ENCODE results near the gene CFB.
"Not testable (repeated sequence)": the region's sequence is repeated elsewhere in the genome, so short reads cannot be mapped to it uniquely, and the experiment has no call there.

CFB gene

DNA sequence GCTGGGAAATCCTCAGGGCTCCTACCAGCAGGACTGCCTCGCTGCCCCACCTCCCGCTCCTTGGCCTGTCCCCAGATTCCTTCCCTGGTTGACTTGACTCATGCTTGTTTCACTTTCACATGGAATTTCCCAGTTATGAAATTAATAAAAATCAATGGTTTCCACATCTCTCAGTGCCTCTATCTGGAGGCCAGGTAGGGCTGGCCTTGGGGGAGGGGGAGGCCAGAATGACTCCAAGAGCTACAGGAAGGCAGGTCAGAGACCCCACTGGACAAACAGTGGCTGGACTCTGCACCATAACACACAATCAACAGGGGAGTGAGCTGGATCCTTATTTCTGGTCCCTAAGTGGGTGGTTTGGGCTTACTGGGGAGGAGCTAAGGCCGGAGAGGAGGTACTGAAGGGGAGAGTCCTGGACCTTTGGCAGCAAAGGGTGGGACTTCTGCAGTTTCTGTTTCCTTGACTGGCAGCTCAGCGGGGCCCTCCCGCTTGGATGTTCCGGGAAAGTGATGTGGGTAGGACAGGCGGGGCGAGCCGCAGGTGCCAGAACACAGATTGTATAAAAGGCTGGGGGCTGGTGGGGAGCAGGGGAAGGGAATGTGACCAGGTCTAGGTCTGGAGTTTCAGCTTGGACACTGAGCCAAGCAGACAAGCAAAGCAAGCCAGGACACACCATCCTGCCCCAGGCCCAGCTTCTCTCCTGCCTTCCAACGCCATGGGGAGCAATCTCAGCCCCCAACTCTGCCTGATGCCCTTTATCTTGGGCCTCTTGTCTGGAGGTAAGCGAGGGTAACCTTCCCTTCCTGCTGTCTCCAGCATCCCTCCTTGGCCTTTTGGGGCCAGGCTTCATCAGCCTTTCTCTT lies at the start of gene CFB:
TSS of gene CFB (plus strand) at position 589 of the 863 bp plus-strand sequence. CDS start at position 716, 127 bp downstream.
- no peak for DNase-seq (ENCODE audit: low read depth)

- DNase-seq (ENCODE audit: low read depth), result no peak
Observed at GRCh38 chr6:31896493-31896855, 49.4 kb upstream of the CFB start.

DNA sequence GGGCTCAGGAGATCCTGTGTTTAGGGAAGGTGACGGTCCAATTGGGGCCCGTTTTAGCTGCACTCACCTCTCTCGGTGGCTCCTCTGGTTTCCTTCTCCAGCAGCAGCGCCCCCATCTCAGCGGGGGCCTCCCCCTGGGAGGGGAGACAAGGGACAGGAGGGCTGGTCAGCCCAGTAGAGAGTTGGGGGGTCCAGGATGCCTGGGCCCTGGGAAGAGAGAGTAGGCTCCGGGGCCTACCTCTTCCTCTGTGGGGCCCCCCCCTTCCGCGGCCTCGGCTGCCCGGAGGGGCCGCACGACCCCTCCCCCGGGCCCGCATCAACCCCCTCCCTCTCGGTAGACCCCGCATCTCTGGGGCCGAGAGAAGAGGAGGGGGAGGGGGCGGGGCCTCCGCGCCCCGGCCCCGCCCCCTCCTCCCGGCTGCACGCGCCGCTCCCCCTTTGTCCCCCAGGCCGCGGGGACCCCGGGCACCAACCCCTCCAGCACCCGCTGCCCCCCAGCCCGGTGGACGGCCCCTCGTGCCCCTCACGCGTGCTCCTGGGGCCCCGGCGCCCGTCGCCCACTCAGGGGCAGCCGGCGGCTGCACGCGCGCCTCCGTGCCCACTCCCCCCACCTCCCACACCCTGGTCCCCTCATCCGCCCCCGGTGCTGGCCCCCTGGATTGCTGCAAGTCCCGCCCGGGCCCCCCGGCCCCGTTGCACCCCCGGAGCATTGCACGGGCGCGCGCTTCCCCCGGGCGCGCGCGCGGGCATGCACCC lies 48.9 kb upstream of the CFB start:
- no peak for DNase-seq (ENCODE audit: low read depth)

DNA sequence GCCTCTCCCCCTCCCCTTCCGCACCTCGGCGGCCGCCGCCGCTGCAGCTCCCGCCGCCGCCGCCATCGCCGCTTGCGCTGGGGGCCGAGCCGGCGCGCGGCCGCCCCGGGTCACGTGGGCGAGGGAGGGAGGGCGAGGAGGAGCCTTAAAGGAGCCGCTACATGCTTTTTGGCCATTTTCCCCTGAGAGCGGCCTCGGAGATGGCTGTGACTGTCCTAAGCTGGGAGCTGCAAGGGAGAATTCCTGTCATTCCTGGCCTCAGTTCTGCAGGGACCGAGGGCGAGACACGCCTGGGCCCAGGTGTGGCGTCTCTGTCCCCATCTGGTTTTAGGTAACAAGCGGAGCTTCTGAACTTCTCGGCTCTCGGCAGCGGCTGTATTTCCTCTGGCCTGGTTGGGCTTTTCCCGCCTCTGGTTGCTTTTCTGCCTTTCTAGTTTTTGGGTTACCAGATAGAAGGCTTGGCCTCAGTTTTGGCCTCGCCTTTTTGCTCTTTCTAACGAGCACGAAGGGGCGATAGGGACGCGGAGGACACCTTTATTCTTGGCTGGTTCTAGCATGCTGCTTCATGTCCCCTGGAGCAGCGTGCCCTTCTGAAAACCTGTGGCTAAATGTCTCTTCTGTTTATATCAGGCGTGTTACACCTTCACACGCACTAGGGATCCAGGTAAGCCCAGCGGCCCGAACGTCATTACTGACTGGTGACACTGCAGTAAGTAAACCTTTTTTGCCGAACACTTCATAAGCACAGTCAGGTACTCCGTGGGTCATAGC lies 48.1 kb upstream of the CFB start, which contains the start of gene EHMT2:
TSS of gene EHMT2 (minus strand) at position 87 of the 771 bp plus-strand sequence. CDS start at position 66, 21 bp downstream.
- DNase-seq (ENCODE audit: low read depth), result peak; percentile 83

GRCh38 chr6:31898383-31899011 lies 47.4 kb upstream of the CFB start:
- no peak for DNase-seq (ENCODE audit: low read depth)

GRCh38 chr6:31899215-31899614 lies 46.7 kb upstream of the CFB start:
- DNase-seq (ENCODE audit: low read depth), result no peak

DNA sequence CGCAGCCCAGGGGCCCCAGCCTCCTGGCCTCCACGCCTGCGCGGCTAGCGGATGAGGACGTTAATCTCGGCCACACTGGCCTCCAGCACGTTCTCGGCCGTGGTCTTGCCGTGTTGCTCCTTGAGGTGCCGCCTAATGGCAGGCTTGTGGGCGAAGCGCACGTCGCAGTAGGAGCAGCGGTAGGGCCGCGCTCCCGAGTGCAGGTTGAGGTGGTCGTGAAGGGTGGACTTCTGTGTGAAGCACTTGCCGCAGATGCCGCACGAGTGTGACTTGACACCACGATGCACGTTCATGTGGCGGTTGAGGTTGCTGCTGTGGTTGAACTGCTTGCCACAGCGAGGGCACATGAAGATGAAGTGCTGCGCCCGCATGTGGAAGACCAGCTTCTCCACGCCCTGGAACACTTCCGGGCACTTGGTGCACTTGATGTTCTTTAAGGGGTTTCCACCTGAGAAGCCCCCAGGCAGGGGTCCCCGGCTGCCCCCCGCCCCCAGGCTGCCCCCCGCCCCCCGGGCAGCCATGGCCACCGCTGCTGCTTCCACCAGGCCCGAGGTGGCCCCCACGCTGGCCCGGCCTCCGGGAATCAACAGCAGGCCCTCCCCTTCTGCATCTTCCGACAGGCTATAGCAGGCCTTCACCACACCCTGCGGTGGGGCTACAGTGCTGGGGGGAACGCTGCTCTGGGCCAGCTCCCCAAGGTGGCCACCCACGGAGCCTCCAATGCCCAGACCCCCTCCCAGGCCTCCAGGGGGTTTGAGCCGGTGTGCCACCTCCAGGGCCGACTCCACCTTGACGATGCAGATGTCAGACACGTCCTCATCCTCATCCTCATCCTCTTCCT lies 45.8 kb upstream of the CFB start:
- no peak for DNase-seq (ENCODE audit: low read depth)

GRCh38 chr6:31900917-31901414 lies 44.9 kb upstream of the CFB start:
- DNase-seq (ENCODE audit: low read depth), result no peak

DNA sequence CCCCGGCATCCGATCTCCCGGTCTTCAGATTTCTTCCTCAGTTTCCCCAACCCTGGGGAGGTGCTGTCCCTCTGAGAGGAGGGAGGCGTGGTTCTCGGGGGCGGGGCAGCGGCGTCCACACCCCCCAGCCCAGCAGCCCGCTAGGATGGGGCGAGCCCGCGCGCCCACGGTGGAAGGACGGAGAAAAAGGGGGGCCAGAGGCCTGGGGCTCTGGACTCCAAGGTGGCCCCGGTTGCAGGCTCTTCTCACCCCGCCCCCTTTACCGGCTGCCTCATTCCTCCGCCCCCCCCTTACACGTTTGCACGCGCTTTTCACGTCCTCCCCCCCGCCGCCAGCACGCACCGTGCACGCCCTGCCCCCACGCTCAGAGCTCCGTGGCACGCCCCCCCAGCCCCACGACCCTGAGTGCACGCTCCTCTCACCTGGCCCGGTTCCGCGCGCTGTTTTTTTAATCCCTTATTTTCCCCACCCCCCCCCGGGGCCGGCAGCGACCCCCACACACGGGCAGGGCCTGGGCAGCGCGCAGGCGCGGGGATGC lies 44.4 kb upstream of the CFB start:
- DNase-seq (ENCODE audit: low read depth), result peak; percentile 65

GRCh38 chr6:31901953-31902643 lies 43.8 kb upstream of the CFB start, which contains the start of gene ZBTB12:
Gene ZBTB12, minus strand, starts transcription at chr6:31902086. Its CDS starts 781 bp downstream, at chr6:31901305.
- peak; percentile 84 for DNase-seq (ENCODE audit: low read depth)

DNA sequence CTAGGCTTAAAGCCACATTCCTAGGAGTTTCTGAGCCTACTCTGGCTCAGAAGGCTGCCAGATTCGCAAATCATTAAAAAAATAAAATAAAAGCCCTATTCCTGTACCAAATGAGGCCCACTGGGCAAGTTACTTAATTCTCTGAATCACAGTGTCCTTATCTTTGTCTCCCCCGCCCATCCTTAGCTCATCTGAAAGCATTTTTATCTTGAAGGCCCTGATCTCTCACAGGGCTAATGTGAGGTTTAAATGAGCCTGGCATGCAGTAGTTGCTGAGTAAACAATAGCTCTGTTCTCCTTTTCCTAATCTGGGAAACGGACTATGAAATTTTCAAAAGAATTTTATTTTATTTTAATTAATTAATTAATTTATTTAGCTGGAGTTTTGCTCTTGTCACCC lies 41.9 kb upstream of the CFB start:
- no peak for DNase-seq (ENCODE audit: low read depth)

DNA sequence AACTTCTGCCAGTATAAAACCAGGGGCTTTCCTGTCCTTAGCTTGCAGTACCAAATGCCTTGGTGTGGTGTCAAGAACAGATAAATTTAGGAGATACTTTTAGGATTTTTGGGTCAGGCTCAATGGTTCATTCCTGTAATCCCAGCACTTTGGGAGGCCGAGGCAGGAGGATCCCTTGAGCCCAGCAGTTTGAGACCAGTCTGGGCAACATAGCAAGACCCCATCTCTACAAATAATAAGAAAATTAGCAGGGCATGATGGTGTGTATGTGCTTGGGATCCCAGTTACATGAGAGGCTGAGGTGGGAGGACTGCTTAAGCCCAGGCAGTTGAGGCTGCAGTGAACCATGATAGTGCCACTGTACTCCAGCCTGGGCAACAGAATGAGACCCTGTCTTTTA lies 40.9 kb upstream of the CFB start:
- DNase-seq (ENCODE audit: low read depth), result no peak

- DNase-seq (ENCODE audit: low read depth), result no peak
Observed at GRCh38 chr6:31906122-31906521, 39.8 kb upstream of the CFB start.

GRCh38 chr6:31906727-31907126 lies 39.2 kb upstream of the CFB start:
- not testable (repeated sequence) for DNase-seq (ENCODE audit: low read depth)

DNA sequence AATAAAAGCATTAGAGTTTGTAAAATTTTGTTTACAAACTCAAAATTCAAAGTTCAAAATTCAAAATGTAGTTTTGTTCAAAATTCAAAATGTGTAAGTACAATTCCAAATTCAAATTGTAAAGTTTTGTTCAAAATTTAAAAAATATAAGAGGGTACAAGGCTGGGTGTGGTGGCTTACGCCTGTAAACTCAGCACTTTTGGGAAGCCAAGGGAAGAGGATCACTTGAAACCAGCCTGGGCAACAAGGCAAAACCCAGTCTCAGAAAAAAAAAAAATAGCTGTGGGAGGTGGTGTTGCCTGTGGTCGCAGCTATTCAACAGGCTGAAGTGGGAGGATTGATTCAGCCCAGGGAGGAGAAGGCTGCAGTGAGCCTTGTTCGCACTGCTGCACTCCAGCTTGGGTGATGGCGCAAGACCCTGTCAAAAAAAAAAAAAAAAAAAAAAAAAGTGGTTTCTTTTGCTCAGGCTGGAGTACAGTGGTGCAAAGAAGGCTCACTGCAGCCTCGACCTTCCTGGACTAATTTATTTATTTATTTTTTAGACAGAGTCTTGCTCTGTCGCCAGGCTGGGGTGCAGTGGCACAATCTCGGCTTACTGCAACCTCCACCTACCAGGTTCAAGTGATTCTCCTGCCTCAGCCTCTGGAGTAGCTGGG lies 38.6 kb upstream of the CFB start:
- DNase-seq (ENCODE audit: low read depth), result no peak

DNA sequence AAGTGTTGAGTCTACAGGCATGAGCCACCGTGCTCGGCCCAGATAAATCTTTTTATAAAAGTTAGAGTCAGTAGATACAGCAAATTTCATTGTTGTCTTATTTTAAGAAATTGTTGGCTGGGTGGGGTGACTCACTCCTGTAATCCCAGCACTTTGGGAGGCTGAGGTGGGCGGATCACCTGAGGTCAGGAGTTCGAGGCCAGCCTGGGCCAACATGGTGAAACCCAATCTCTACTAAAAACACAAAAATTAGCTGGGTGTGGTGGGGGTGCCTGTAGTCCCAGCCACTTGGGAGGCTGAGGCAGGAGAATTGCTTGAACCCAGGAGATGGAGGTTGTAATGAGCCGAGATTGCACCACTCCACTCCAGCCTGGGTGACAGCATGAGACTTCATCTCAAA lies 37.6 kb upstream of the CFB start:
- not testable (repeated sequence) for DNase-seq (ENCODE audit: low read depth)

GRCh38 chr6:31908791-31909190 lies 37.1 kb upstream of the CFB start:
- DNase-seq (ENCODE audit: low read depth), result no peak

DNA sequence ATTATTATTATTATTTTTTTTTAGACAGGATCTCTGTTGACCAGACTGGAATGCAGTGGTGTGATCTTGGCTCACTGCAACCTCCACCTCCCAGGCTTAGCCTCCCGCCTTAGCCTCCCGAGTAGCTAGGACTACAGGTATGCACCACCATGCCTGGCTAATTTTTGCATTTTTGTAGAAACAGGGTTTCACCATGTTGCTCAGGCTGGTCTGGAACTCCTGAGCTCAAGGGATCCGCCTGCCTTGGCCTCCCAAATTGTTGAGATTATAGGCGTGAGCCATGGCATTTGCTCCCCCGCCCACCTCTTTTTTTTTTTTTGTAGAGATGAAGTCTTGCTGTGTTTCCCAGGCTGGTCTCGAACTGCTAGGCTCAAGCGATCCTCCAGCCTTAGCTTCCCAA lies 36.6 kb upstream of the CFB start:
- DNase-seq (ENCODE audit: low read depth), result not testable (repeated sequence)

All from activated T-cell treated with anti-CD3 and anti-CD28 coated beads for 24 hours (primary cell).